Measurements from ENCODE around the gene TSPYL1. TPM values are rescaled to one million over a fixed set of nuclear protein-coding genes. Genes with fewer than 3 reads are reported as not detected.

TSPYL1 gene
- total and polyA plus RNA-seq, 10 of the 15 experiments (the other 5 are each of a cell fraction or from before 2014, with no cell fraction given), result 22.9 to 44.1 (median 27.0) TPM

DNA sequence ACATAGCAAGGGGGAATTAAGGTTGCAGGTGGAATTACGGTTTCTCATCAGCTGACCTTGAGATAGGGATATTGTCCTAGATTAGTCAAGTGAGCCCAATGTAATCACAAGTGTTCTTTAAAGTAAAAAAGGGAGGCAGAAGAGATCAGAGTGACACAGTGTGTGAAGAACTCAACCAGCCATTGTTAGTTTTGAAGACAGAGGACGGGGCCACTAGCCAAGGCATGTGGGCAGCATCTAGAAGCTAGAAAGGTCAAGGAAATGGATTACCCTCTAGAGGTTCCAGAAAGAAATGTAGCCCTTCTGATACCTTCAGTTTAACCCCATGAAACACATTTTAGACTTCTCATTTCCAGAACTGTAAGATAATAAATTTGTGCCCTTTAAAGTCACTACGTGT, 18.5 kb upstream of the TSPYL1 start (continued):
- TF ChIP-seq, protein P1, sequence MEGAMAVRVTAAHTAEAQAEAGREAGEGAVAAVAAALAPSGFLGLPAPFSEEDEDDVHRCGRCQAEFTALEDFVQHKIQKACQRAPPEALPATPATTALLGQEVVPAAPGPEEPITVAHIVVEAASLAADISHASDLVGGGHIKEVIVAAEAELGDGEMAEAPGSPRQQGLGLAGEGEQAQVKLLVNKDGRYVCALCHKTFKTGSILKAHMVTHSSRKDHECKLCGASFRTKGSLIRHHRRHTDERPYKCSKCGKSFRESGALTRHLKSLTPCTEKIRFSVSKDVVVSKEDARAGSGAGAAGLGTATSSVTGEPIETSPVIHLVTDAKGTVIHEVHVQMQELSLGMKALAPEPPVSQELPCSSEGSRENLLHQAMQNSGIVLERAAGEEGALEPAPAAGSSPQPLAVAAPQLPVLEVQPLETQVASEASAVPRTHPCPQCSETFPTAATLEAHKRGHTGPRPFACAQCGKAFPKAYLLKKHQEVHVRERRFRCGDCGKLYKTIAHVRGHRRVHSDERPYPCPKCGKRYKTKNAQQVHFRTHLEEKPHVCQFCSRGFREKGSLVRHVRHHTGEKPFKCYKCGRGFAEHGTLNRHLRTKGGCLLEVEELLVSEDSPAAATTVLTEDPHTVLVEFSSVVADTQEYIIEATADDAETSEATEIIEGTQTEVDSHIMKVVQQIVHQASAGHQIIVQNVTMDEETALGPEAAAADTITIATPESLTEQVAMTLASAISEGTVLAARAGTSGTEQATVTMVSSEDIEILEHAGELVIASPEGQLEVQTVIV (IDR thresholded peaks at IDR 0.05; ENCODE audit: borderline replicate concordance, partially characterized antibody), result no peak

DNA sequence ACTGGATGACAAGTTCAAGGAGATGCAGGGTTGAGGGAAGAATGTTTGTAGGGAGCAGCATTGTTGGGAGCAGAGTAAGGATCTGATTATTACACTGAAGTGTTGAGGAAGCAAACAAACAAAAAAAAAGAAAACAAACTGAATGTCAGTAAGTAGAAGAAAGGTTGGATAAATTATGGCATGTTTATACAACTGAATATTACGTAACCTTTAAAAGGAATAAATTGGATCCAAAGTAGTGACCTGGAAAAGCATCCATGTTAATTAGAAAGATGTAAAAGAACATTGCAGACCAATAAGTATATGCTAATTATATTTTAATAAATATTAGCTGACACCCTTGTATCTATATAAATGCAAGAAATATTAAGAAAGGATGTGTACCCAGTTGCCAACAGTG, 12.8 kb upstream of the TSPYL1 start:
- Histone ChIP-seq H3K9me3 (replicated peaks; ENCODE audit: control insufficient read depth, insufficient read depth, low read length) (no peaks in the 10 kb centered on the region; the same call in 2 of the 3 replicates), H3K27ac (ENCODE audit: control insufficient read depth, insufficient read depth) (no peak overlapping the region), H3K4me3 (no peak overlapping the region), H3K9ac (ENCODE audit: control insufficient read depth, insufficient read depth, low read length) (no peak overlapping the region), H3K4me1 (ENCODE audit: control insufficient read depth, insufficient read depth, low read length) (peaks cover 3% of the 10 kb centered on the region; the same call in 1 of the 2 replicates), H3K27me3 (replicated peaks in 1 of 2; ENCODE audit: control insufficient read depth in 2 of 2, insufficient read depth in 2 of 2, low read length in 1 of 2) (no peaks in the 10 kb centered on the region), H3K4me2 (ENCODE audit: control insufficient read depth, insufficient read depth) (no peak overlapping the region), H2AFZ (ENCODE audit: control insufficient read depth, low read depth, low read length) (no peak overlapping the region), H4K20me1 (ENCODE audit: control insufficient read depth, insufficient read depth) (no peaks in the 10 kb centered on the region), H3K79me2 (ENCODE audit: control insufficient read depth, insufficient read depth, low read length) (no peaks in the 10 kb centered on the region), H3K36me3 (ENCODE audit: control insufficient read depth in 2 of 2, insufficient read depth in 2 of 2, low read length in 1 of 2) (no peaks in the 10 kb centered on the region)
- DNase-seq (ENCODE audit: low read depth, low spot score) (no peak), ATAC-seq (no peak), FAIRE-seq (no peak)
- POLR2A ChIA-PET, result interaction anchor here (1.2 to 1.7 kb wide), 2 partner anchors 14 to 204 kb away, joined by 3 to 4 read pairs; no protein-coding TSS in a partner anchor
- TF ChIP-seq, protein P2, sequence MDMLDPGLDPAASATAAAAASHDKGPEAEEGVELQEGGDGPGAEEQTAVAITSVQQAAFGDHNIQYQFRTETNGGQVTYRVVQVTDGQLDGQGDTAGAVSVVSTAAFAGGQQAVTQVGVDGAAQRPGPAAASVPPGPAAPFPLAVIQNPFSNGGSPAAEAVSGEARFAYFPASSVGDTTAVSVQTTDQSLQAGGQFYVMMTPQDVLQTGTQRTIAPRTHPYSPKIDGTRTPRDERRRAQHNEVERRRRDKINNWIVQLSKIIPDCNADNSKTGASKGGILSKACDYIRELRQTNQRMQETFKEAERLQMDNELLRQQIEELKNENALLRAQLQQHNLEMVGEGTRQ (IDR thresholded peaks at IDR 0.05; ENCODE audit: borderline replicate concordance, low read depth, low read length), result no peak
- TF ChIP-seq RFX5 (IDR thresholded peaks at IDR 0.05; ENCODE audit: low read depth, low read length) (no peak), JUNB (IDR thresholded peaks at IDR 0.05) (no peak), RCOR1 (conservative IDR thresholded peaks at IDR 0.05; ENCODE audit: low read depth, low read length) (no peak), BRCA1 (IDR thresholded peaks at IDR 0.05; ENCODE audit: low read depth, low read length) (no peak), SMC3 (IDR thresholded peaks at IDR 0.05; ENCODE audit: borderline replicate concordance, low read length) (no peak), CREB1 (IDR thresholded peaks at IDR 0.05; ENCODE audit: low read depth) (no peak), IRF3 (IDR thresholded peaks at IDR 0.05) (no peak), YBX1 (IDR thresholded peaks at IDR 0.05) (no peak), WRNIP1 (IDR thresholded peaks at IDR 0.05; ENCODE audit: borderline replicate concordance, low read depth, low read length) (no peak), JUND (IDR thresholded peaks at IDR 0.05; ENCODE audit: low read depth, low read length) (no peak)
- TF ChIP-seq, protein P3, sequence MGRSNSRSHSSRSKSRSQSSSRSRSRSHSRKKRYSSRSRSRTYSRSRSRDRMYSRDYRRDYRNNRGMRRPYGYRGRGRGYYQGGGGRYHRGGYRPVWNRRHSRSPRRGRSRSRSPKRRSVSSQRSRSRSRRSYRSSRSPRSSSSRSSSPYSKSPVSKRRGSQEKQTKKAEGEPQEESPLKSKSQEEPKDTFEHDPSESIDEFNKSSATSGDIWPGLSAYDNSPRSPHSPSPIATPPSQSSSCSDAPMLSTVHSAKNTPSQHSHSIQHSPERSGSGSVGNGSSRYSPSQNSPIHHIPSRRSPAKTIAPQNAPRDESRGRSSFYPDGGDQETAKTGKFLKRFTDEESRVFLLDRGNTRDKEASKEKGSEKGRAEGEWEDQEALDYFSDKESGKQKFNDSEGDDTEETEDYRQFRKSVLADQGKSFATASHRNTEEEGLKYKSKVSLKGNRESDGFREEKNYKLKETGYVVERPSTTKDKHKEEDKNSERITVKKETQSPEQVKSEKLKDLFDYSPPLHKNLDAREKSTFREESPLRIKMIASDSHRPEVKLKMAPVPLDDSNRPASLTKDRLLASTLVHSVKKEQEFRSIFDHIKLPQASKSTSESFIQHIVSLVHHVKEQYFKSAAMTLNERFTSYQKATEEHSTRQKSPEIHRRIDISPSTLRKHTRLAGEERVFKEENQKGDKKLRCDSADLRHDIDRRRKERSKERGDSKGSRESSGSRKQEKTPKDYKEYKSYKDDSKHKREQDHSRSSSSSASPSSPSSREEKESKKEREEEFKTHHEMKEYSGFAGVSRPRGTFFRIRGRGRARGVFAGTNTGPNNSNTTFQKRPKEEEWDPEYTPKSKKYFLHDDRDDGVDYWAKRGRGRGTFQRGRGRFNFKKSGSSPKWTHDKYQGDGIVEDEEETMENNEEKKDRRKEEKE (IDR thresholded peaks at IDR 0.05), result no peak
- 96% methylated on average over 1 of the region's 1 CpG for WGBS (ENCODE audit: insufficient coverage, insufficient replicate concordance, low lambda C conversion rate, missing lambda C conversion rate)
- in situ Hi-C loops (cut with MboI) (no loop called here), intact Hi-C loops (cut with micrococcal nuclease; ENCODE audit: unreplicated experiment) (no loop called here)
- RAD21 ChIA-PET (ENCODE audit: unreplicated experiment), result interaction anchor here (1.3 to 1.7 kb wide), 2 partner anchors 118 to 269 kb away, joined by 3 read pairs; no protein-coding TSS in a partner anchor
- SMC1A ChIA-PET (ENCODE audit: uncharacterized antibody, unreplicated experiment), result interaction anchor here (0.6 to 7.4 kb wide), 15 partner anchors 20 to 269 kb away, joined by 3 to 39 read pairs (median 4); no protein-coding TSS in a partner anchor
- CTCF ChIA-PET, result interaction anchor here (0.8 to 3.2 kb wide), 6 partner anchors 14 to 249 kb away, joined by 3 to 28 read pairs (median 6); no protein-coding TSS in a partner anchor
- BruUV-seq (replicated peaks), result no TSS peak
